ENCODE data around the gene BPIFB2.

Gene BPIFB2

DNA sequence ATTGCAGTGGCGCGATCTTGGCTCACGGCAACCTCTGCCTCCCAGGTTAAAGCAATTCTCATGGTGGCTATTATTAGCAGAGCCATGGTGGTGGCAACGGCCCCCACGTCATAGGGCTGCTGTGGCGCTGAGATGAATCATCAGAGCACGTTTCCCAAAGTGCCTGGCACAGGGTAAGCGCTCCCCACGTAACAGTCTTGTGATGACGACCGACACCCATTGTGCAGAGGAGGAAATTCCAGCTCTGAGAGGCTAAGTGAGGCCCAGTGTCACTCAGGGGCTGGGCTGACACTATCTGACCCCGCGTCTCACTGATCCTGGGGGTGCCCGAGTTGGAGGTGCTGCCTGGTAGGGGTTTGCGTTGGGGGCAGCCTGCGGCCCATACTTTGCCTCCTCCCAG is 19.5 kb upstream of the BPIFB2 start:
- in situ Hi-C loops (cut with HindIII; ENCODE audit: low sequenced_read_pairs), result no loop called here
- TF ChIP-seq, protein P1, sequence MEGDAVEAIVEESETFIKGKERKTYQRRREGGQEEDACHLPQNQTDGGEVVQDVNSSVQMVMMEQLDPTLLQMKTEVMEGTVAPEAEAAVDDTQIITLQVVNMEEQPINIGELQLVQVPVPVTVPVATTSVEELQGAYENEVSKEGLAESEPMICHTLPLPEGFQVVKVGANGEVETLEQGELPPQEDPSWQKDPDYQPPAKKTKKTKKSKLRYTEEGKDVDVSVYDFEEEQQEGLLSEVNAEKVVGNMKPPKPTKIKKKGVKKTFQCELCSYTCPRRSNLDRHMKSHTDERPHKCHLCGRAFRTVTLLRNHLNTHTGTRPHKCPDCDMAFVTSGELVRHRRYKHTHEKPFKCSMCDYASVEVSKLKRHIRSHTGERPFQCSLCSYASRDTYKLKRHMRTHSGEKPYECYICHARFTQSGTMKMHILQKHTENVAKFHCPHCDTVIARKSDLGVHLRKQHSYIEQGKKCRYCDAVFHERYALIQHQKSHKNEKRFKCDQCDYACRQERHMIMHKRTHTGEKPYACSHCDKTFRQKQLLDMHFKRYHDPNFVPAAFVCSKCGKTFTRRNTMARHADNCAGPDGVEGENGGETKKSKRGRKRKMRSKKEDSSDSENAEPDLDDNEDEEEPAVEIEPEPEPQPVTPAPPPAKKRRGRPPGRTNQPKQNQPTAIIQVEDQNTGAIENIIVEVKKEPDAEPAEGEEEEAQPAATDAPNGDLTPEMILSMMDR (IDR thresholded peaks at IDR 0.05; ENCODE audit: low read depth, low read length, missing control alignments), result no peak

DNA sequence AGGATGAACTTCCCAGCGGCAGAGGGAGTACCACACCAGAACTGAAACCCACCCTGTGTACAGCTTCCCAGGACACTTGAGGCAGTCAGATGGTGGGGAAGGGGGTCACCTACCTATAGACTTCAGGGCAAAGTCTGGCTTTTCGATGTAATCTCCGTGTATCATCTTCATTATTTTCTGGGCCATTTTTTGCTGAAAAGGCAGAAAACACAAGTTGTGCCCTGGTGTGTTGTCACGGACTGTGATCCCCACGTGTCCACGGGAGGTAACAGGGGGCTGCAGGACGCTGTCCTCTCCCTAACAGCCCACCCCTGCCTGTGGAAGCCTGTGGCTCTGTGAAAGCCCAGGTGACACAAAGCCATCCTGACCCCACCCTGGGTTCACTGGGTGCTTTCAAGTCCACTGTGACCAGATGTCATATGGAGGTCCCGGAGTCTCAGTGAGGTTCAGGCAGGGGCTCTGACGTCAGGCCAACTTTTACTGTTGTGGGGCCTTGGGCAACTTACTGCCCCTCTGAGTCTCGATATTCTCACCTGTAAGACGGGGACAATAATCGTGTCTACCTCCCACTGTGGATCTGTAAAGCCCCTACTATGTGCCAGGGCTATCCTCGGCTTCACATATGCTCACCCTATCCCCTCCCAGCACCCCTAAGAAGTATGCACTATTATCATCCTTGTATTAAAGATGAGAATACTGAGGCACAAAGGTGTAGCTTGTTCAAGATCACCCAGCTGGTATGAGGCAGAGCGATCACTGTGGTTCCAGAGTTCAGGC is 17.8 kb upstream of the BPIFB2 start:
- no peak for DNase-seq (ENCODE audit: low read depth)
- TF ChIP-seq, protein P1 (IDR thresholded peaks at IDR 0.05; ENCODE audit: low read depth, low read length, missing control alignments), result no peak
- no peak overlapping the region for H3K4me3 ChIP-seq (ENCODE audit: low read depth, low read length)
- in situ Hi-C loops (cut with HindIII; ENCODE audit: low sequenced_read_pairs), result no loop called here

More for the DNA sequence above, 19.5 kb upstream of the BPIFB2 start:
- H3K4me3 ChIP-seq (ENCODE audit: low read depth, low read length), result no peak overlapping the region
- no peak for DNase-seq (ENCODE audit: low read depth)

DNA sequence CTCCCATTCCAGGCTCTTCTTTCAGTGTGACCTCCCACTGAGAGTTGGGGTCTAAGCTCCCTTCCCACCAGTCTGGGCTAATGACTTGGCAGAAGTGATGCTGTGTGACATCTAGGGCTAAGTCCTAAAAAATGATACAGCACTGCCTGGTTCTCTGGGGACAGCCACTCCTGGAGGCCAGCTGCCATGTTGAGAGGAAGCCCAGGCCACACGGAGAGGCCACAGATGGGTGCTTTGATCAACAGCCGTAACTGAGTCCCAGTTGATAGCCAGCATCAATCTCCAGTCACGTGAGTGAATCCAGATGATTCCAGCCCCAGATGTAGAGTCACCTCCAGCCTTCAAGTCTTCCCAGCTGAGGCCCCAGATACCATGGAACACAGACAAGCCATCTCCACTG is 17.1 kb upstream of the BPIFB2 start:
- TF ChIP-seq, protein P1 (IDR thresholded peaks at IDR 0.05; ENCODE audit: low read depth, low read length, missing control alignments), result no peak
- in situ Hi-C loops (cut with HindIII; ENCODE audit: low sequenced_read_pairs), result no loop called here

DNA sequence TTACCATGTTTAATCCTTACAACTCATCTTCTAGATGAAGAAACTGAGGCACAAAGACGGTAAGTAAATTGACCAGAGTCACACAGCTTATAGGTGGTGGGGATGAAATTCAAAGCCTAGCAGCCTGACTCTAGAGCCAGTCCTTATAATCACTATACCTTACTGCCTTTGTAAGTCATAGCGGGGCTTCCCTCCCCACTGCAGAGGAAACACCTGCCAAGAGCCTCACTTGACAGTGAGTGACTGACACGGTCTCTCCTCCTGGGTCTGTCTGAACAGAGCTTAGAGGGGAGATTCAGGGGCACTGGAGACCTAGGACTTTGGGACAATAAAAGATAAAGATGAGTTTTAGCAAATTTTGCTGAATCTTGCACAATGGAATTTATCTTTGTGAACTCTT is 16.1 kb upstream of the BPIFB2 start:
- no peak for DNase-seq (ENCODE audit: low read depth)
- in situ Hi-C loops (cut with HindIII; ENCODE audit: low sequenced_read_pairs), result no loop called here
- no peak overlapping the region for H3K4me3 ChIP-seq (ENCODE audit: low read depth, low read length)
- TF ChIP-seq, protein P1 (IDR thresholded peaks at IDR 0.05; ENCODE audit: low read depth, low read length, missing control alignments), result no peak

More for the DNA sequence above, 17.1 kb upstream of the BPIFB2 start:
- H3K4me3 ChIP-seq (ENCODE audit: low read depth, low read length), result no peak overlapping the region
- no peak for DNase-seq (ENCODE audit: low read depth)

DNA sequence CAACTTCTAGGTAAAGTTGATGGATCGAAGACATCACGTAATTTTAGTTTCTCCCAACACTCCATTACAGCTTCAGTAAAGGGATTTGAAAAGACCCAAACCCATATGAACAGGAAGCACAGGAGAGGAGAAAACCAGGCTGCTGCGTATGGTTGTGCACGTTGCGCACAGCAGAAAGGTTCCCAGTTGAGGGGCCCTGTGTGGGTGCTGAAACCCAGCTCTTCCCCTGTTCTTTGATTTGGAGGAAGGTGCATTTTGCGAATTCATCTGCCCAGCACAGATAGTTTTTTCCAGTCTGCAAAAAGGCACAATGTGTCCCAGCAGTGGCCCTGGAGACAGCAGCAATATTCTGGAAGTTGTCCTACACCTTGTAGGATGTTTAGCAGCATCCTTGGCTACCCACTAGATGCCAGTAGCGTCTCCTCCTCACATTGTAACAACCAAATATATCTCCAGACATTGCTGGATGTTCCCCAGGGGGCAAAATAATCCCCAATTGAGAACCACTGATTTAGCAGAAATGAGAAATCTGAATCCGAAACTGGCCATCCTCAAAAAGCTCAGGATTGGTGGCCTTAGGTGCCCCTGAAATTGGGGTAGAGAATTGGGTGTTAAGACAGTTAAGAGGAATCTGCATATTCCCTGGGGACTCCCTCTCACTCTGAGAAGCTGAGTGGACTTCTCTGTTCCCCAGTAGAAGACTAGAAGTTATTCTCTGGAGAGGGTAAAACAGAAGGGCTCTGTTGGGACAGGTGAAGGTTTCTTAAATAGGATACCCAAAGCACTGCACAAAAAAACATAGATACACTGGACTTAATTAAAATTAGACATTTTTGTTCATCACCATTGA is 15.5 kb upstream of the BPIFB2 start:
- no peak overlapping the region for H3K4me3 ChIP-seq (ENCODE audit: low read depth, low read length)
- TF ChIP-seq, protein P1 (IDR thresholded peaks at IDR 0.05; ENCODE audit: low read depth, low read length, missing control alignments), result no peak
- DNase-seq (ENCODE audit: low read depth), result no peak

DNA sequence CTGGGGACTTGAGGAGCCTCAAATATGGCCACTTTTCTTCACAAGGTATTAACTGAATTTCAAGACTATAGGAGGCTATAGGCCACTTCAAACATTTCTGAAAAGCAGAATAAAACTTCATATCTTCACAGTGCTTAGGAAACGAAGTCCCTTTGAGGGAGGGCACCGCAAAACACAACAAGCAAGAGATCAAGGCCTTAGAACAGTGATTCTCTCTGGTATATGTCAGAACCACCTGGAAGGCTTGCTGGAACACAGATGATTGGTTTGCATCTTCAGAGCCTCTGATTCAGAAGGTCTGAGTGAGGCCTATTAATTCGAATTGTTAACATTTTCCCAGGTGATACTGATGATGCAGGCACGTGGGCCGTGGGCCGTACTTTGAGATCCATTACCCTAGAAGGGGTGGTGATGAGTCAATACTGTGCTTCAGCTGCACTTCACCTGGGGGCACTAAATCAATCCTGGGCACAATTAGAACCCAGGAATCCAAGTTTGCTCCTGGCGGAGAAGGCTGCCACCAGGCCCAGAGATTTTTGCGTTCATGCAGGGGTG is 13.9 kb upstream of the BPIFB2 start:
- no peak overlapping the region for H3K4me3 ChIP-seq (ENCODE audit: low read depth, low read length)
- in situ Hi-C loops (cut with HindIII; ENCODE audit: low sequenced_read_pairs), result no loop called here
- DNase-seq (ENCODE audit: low read depth), result no peak
- TF ChIP-seq, protein P1 (IDR thresholded peaks at IDR 0.05; ENCODE audit: low read depth, low read length, missing control alignments), result no peak

More for the DNA sequence above, 15.5 kb upstream of the BPIFB2 start:
- in situ Hi-C loops (cut with HindIII; ENCODE audit: low sequenced_read_pairs), result no loop called here
